Trophoblast cell (in vitro differentiated cells and primary cell): ENCODE data around the gene FPGS.
A peak's percentile ranks its signal among the peaks of the same experiment; 100 is the strongest.

ENCODE experiments used
- DNase-seq, 2 donors: peaks; one replicate each; pipeline ENCODE4 v3.0.0-alpha.2; 2016
- H2AFZ ChIP-seq: 2 replicates; pipeline ENCODE4 v1.6.1; 2013; ENCODE audit warnings: low read length, moderate library complexity, mild to moderate bottlenecking; ENCODE audit not compliant: insufficient read depth, poor library complexity
- H2AK5ac ChIP-seq: 2 replicates; pipeline ENCODE4 v1.6.1; 2013; ENCODE audit warnings: mild to moderate bottlenecking, low read length
- H2BK120ac ChIP-seq: 2 replicates; pipeline ENCODE4 v1.6.1; 2013; ENCODE audit warnings: low read length, mild to moderate bottlenecking, moderate library complexity; ENCODE audit not compliant: insufficient read depth, poor library complexity
- H2BK12ac ChIP-seq: 2 replicates; pipeline ENCODE4 v1.6.1; 2013; ENCODE audit warnings: mild to moderate bottlenecking, low read length, moderate library complexity
- H2BK5ac ChIP-seq: 2 replicates; pipeline ENCODE4 v1.6.1; 2013; ENCODE audit warnings: low read length, low read depth, moderate library complexity, mild to moderate bottlenecking; ENCODE audit not compliant: poor library complexity
- H3K14ac ChIP-seq: 2 replicates; pipeline ENCODE4 v1.6.1; 2013; ENCODE audit warnings: mild to moderate bottlenecking, low read length
- H3K18ac ChIP-seq: 2 replicates; pipeline ENCODE4 v1.6.1; 2013; ENCODE audit warnings: mild to moderate bottlenecking, low read length
- H3K23ac ChIP-seq: 2 replicates; pipeline ENCODE4 v1.6.1; 2013; ENCODE audit warnings: low read length
- H3K27ac ChIP-seq: 2 replicates; pipeline ENCODE4 v1.5.1; 2013; ENCODE audit warnings: low read depth, mild to moderate bottlenecking, inconsistent platforms, low read length, moderate library complexity
- H3K27me3 ChIP-seq: 2 replicates; pipeline ENCODE4 v1.6.1; 2013; ENCODE audit warnings: inconsistent platforms, mild to moderate bottlenecking, low read length, moderate library complexity; ENCODE audit not compliant: insufficient read depth
- H3K36me3 ChIP-seq, 2 experiments: 1 replicate in 1 of 2; 2 replicates in 1 of 2; pipeline ENCODE4 v1.6.1; 2013; ENCODE audit warnings: low read length in 2 of 2, mild to moderate bottlenecking in 2 of 2, moderate library complexity in 1 of 2; ENCODE audit not compliant: insufficient read depth in 2 of 2, control insufficient read depth in 1 of 2
- H3K4ac ChIP-seq: 2 replicates; pipeline ENCODE4 v1.6.1; 2013; ENCODE audit warnings: low read depth, mild to moderate bottlenecking, low read length, moderate library complexity
- H3K4me1 ChIP-seq, 2 experiments: 1 replicate in 1 of 2; 2 replicates in 1 of 2; pipeline ENCODE4 v1.6.1; 2013; ENCODE audit warnings: low read length in 2 of 2, mild to moderate bottlenecking in 2 of 2, moderate library complexity in 1 of 2; ENCODE audit not compliant: insufficient read depth in 2 of 2, control insufficient read depth in 1 of 2
- H3K4me2 ChIP-seq: 2 replicates; pipeline ENCODE4 v1.6.1; 2013; ENCODE audit warnings: inconsistent platforms, mild to moderate bottlenecking, low read length, moderate library complexity
- H3K4me3 ChIP-seq: 2 replicates; pipeline ENCODE4 v1.5.1; 2013; ENCODE audit warnings: mild to moderate bottlenecking, low read depth, low read length, inconsistent platforms
- H3K79me1 ChIP-seq: one replicate; pipeline ENCODE4 v1.6.1; 2013; ENCODE audit warnings: low read length
- H3K79me2 ChIP-seq: 2 replicates; pipeline ENCODE4 v1.6.1; 2013; ENCODE audit warnings: low read length, mild to moderate bottlenecking; ENCODE audit not compliant: control insufficient read depth, insufficient read depth, poor library complexity
- H3K9ac ChIP-seq: 2 replicates; pipeline ENCODE4 v1.6.1; 2013; ENCODE audit warnings: mild to moderate bottlenecking, low read length
- H3K9me3 ChIP-seq: 2 replicates; pipeline ENCODE4 v1.6.1; 2013; ENCODE audit warnings: low read depth, mild to moderate bottlenecking, control low read depth, inconsistent platforms, low read length; ENCODE audit not compliant: insufficient read depth
- H4K12ac ChIP-seq: 2 replicates; pipeline ENCODE4 v1.6.1; 2013; ENCODE audit warnings: low read depth, mild to moderate bottlenecking, low read length, moderate library complexity
- H4K8ac ChIP-seq: 2 replicates; pipeline ENCODE4 v1.6.1; 2013; ENCODE audit warnings: low read depth, mild to moderate bottlenecking, low read length, moderate library complexity
- H4K91ac ChIP-seq: one replicate; pipeline ENCODE4 v1.6.1; 2013; ENCODE audit warnings: low read depth, mild to moderate bottlenecking, low read length, moderate library complexity
- WGBS: extraction: QIAGEN DNeasy Blood & Tissue Kit; methylation state at CpG from one replicate; pipeline ENCODE4 v1.1.7; 2013; ENCODE audit warnings: missing lambda C conversion rate; ENCODE audit not compliant: insufficient read length, insufficient coverage; ENCODE audit errors: extremely low coverage; 5-methylcytosine and 5-hydroxymethylcytosine counted together

Gene FPGS

DNA sequence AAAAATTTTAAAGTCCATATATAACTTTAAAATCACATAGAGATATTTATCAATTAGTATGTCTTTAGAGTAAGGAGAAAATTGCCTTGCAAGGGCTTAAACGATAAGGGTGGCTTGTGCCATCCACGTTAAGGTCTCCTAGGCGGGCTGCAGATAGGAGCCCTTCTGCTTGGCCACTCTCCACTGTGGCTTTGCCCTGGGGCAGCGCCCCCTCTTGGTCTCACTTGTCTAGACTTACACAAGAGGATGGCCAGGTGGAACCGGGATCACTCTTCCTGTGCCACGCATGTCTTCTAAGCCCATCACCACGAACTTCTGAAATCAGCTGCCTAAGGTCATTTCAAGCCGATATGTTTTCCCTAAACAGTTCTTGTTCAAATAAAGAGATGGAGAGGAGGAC lies 2.9 kb downstream of the FPGS start:
- no CpG with 5 or more reads among the region's 8 CpGs for WGBS
- Histone ChIP-seq H3K36me3 (peaks cover 26 to 30% of the 10 kb centered on the region in 2 experiments), H2BK5ac (no peak overlapping the region), H3K18ac (no peak overlapping the region), H3K4me2 (no peak overlapping the region), H3K27ac (no peak overlapping the region), H3K9me3 (no peaks in the 10 kb centered on the region), H3K9ac (no peak overlapping the region), H3K4ac (no peak overlapping the region), H3K27me3 (no peaks in the 10 kb centered on the region), H2AFZ (no peak overlapping the region), H2BK12ac (no peak overlapping the region), H2BK120ac (no peak overlapping the region), H3K79me1 (peaks cover 14% of the 10 kb centered on the region), H4K8ac (no peak overlapping the region), H4K12ac (no peak overlapping the region), H3K14ac (no peak overlapping the region), H3K4me1 (peaks cover 11 to 27% of the 10 kb centered on the region in 2 experiments), H3K4me3 (no peak overlapping the region), H3K79me2 (peaks cover 8% of the 10 kb centered on the region), H2AK5ac (no peak overlapping the region), H4K91ac (no peak overlapping the region), H3K23ac (no peak overlapping the region)
- peak in 1 of 2 donors; percentile 35 for DNase-seq

DNA sequence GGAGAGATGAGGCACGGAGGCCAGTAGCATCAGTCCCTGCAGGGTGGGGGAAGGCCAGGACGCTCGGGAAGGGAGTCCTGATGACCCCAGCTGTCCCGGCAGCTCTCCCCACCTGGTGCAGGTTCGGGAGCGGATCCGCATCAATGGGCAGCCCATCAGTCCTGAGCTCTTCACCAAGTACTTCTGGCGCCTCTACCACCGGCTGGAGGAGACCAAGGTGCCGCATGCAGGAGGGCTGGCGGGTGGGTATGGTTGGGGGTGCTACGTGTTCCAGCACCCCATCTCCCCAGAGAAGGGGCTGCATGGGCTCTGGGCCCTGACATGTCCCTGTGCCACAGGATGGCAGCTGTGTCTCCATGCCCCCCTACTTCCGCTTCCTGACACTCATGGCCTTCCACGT lies 4.2 kb downstream of the FPGS start:
- H4K8ac ChIP-seq, result no peak overlapping the region
- peaks cover 8% of the 10 kb centered on the region for H3K79me2 ChIP-seq

DNA sequence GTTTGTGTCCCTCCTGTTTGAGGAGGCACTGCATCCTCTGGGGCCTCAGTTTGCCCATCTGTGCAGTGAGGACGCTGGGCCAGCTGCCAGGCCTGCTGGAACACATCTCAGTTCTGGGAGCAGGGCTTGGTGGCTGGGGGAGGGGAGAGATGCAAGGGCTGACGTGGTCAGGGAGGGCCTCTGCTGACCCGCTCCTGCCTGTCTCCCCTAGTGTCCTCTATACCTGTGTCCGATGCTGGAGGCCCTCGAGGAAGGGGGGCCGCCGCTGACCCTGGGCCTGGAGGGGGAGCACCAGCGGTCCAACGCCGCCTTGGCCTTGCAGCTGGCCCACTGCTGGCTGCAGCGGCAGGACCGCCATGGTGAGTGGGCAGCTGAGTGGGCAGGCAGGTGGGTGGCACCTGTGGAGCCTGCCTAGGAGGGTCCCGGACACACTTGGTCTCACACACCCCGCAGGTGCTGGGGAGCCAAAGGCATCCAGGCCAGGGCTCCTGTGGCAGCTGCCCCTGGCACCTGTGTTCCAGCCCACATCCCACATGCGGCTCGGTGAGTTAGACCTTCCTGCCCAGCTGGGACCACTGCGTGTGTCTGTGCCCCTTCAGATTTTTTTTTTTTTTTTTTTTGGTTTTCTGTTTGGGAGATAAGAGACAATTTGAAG lies 5.8 kb downstream of the FPGS start:
- Histone ChIP-seq H2AFZ (no peak overlapping the region), H3K4me1 (peaks cover 11 to 21% of the 10 kb centered on the region in 2 experiments), H2BK12ac (no peak overlapping the region), H2BK120ac (no peak overlapping the region), H3K36me3 (peaks cover 41% of the 10 kb centered on the region in 2 experiments), H2AK5ac (no peak overlapping the region), H3K23ac (no peak overlapping the region), H3K27ac (no peak overlapping the region), H3K79me2 (peaks cover 2% of the 10 kb centered on the region), H4K91ac (no peak overlapping the region), H3K18ac (no peak overlapping the region), H3K14ac (no peak overlapping the region), H3K4me3 (no peak overlapping the region), H3K9me3 (no peaks in the 10 kb centered on the region), H4K8ac (no peak overlapping the region), H3K4ac (no peak overlapping the region), H4K12ac (no peak overlapping the region), H3K79me1 (peaks cover 5% of the 10 kb centered on the region), H3K27me3 (no peaks in the 10 kb centered on the region), H3K9ac (no peak overlapping the region), H2BK5ac (no peak overlapping the region), H3K4me2 (no peak overlapping the region)
- DNase-seq, result no peak
- no CpG with 5 or more reads among the region's 17 CpGs for WGBS

More for the DNA sequence above, 4.2 kb downstream of the FPGS start:
- no peak overlapping the region for H2AK5ac ChIP-seq
- H3K4me1 ChIP-seq, result peaks cover 11 to 27% of the 10 kb centered on the region in 2 experiments
- H3K79me1 ChIP-seq, result peaks cover 14% of the 10 kb centered on the region
- peaks cover 29 to 33% of the 10 kb centered on the region in 2 experiments for H3K36me3 ChIP-seq
- no peak overlapping the region for H3K4me3 ChIP-seq
- no peak overlapping the region for H4K91ac ChIP-seq
- H3K14ac ChIP-seq, result no peak overlapping the region
- H3K18ac ChIP-seq, result no peak overlapping the region
- no peak for DNase-seq
- no peak overlapping the region for H3K4me2 ChIP-seq
- WGBS, result no CpG with 5 or more reads among the region's 14 CpGs
- H3K9ac ChIP-seq, result no peak overlapping the region
- H4K12ac ChIP-seq, result no peak overlapping the region
- H2BK5ac ChIP-seq, result no peak overlapping the region
- no peak overlapping the region for H3K27ac ChIP-seq
- no peak overlapping the region for H2BK120ac ChIP-seq
- H2AFZ ChIP-seq, result no peak overlapping the region
- H3K9me3 ChIP-seq, result no peaks in the 10 kb centered on the region
- no peak overlapping the region for H3K4ac ChIP-seq
- H3K23ac ChIP-seq, result no peak overlapping the region
- H2BK12ac ChIP-seq, result no peak overlapping the region
- H3K27me3 ChIP-seq, result no peaks in the 10 kb centered on the region

DNA sequence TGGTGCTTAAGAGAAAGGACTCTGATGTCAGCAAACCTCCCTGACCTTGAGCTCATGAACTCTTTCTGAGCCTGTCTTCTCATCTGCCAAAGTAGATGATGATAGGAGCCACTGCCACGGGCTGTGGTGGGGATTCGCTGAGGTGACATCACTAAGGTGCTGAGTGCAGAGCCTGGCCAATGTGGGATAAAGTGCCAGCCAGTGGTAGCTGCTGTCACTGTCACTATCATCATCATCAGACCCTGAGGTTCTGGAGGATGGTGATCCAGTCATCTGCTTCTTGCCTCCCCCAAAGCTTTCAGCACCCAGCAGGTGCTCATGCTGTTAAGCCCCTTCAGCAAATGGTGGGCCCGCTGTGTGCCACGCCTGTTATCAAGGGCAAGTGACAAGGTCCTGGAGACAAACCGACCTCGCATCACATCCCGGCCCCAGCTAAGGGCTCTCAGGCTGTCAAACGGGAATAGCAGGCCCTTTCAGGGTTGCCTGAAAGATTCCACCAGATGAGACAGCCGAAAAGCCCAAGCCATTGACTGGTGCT lies 6.4 kb downstream of the FPGS start:
- Histone ChIP-seq H4K12ac (no peak overlapping the region), H3K9ac (no peak overlapping the region), H3K79me1 (peaks cover 3% of the 10 kb centered on the region), H2BK12ac (no peak overlapping the region), H3K9me3 (no peaks in the 10 kb centered on the region), H2AK5ac (no peak overlapping the region), H3K27me3 (no peaks in the 10 kb centered on the region), H3K4me2 (peak overlapping the region; percentile 65), H4K8ac (no peak overlapping the region), H2BK5ac (no peak overlapping the region), H3K36me3 (peaks cover 47% of the 10 kb centered on the region in 2 experiments), H3K79me2 (no peaks in the 10 kb centered on the region), H3K23ac (no peak overlapping the region), H3K4me1 (peaks cover 11 to 15% of the 10 kb centered on the region in 2 experiments), H2AFZ (no peak overlapping the region), H3K18ac (no peak overlapping the region), H2BK120ac (no peak overlapping the region), H3K4ac (no peak overlapping the region), H3K27ac (no peak overlapping the region), H4K91ac (no peak overlapping the region), H3K14ac (no peak overlapping the region), H3K4me3 (no peak overlapping the region)
- WGBS, result no CpG with 5 or more reads among the region's 9 CpGs
- DNase-seq, result no peak
